GM18858 (cell line): Measurements from ENCODE around the gene CMPK2.

Source experiments
- ATAC-seq: cut with Tn5 transposase; IDR thresholded peaks from one replicate; pipeline ENCODE4 v1.9.1; 2021; ENCODE audit not compliant: unreplicated experiment

CMPK2 gene

GRCh38 chr2:6813573-6813972, 52.1 kb downstream of the CMPK2 start:
- no peak for ATAC-seq

- no peak for ATAC-seq
Measured at GRCh38 chr2:6812857-6813530, 52.7 kb downstream of the CMPK2 start.

GRCh38 chr2:6810961-6811360, 54.7 kb downstream of the CMPK2 start:
- ATAC-seq: no peak

- no peak for ATAC-seq
Measured at GRCh38 chr2:6808426-6808825, 57.3 kb downstream of the CMPK2 start.

- no peak for ATAC-seq
Measured at GRCh38 chr2:6806604-6807003, 59.1 kb downstream of the CMPK2 start.

- no peak for ATAC-seq
Measured at GRCh38 chr2:6800553-6800952, 65.2 kb downstream of the CMPK2 start.
